Anterior cingulate cortex (tissue), 58 donors: Measurements from ENCODE around the gene RPL39.
"Not testable (repeated sequence)": the region's sequence is repeated elsewhere in the genome, so short reads cannot be mapped to it uniquely, and the experiment has no call there.

ENCODE experiments used
- DNase-seq, 58 donors: peaks; one replicate each; lab custom pipeline; 2025; lab: John Stamatoyannopoulos, UW

RPL39 gene

GRCh38 chrX:119763836-119764387 lies 27.5 kb downstream of the RPL39 start:
- DNase-seq, result no peak

GRCh38 chrX:119763181-119763580 lies 28.2 kb downstream of the RPL39 start:
- DNase-seq, result no peak

- DNase-seq, result peak in 1 of 58 donors; percentile 1
Measured at GRCh38 chrX:119762718-119763117, 28.7 kb downstream of the RPL39 start.

DNA sequence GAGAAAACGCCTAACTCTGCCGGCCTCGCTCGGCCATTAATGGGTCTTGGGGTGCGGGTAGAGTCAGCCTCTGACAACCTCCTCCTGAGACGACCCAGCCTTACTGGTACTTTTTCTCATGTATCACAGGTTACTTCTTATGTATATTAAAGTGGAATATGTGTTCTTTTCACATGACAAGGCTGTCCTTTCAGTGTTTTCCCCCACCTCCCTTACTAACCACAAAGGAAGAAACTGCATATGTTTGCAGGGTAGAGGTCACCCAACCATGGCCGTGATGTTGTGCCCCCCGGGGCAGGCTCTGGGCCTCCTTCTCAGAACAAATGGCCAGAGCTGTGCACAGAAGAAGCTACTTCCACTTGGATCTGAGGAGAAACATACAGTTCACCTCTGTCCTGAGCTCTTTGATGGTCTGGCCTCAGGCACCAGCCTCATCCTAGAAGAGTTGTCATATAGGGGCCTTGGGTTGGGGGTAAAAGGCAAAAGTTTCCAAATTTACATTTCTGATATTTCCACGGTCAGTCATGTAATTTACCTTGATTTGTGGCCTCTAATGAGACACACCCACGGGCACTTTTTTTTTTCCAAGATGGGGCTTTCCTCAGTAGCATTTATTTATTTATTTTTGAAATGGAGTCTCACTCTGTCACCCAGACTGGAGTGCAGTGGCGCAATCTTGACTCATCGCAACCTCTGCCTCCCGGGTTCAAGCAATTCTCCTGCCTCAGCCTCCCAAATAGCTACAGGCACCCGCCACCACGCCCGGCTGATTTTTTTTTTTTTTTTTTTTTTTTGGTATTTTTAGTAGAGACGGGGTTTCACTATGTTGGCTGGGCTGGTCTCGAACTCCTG lies 31.2 kb downstream of the RPL39 start:
- DNase-seq, result no peak

GRCh38 chrX:119759248-119759766 lies 32.1 kb downstream of the RPL39 start:
- no peak for DNase-seq

GRCh38 chrX:119758731-119759247 lies 32.6 kb downstream of the RPL39 start:
- DNase-seq, result peak in 2 of 58 donors; percentile 1 to 14

DNA sequence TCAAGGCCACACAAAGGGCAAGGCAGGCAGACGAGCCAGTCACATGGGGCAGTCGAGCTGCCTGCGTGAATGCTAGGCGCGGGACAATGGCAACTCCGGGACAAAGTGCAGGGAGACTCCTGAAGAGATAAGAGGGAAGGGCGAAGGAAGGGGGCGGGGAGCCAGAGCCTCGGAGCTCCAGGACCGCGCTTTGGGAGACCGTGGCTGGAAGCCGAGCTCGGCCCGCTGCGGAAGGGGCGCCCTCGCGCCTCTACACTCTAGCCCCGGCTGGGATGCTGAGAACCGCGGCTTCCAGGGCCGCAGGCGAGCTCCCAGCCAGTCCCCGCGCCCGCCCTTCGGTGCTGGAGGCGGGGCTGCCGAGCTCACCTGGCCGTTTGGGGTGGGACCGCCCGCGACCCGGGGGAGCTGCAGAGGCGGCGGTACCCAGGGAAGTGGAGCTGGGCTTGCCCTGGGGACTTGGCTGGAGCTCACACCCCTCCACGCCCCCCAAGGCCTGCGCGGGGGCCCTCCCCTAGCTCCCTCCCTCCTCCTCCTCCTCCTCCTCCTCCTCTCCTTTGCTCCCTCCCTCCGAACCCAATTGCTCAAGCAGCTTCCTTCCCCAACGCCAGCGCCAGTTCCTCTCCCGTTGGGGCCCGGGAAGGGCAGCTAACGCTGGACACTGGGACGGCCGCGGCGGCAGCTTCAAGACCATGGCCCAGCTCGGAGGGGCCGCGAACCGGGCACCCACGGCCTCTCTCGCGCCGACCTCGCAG lies 33.3 kb downstream of the RPL39 start, which contains the start of gene SOWAHD:
Gene SOWAHD (plus strand): TSS at position 610 of the 752 bp plus-strand sequence. CDS start 80 bp downstream, at position 690.
- DNase-seq, result peak in 9 of 58 donors; percentile 0 to 12 (median 2)

DNA sequence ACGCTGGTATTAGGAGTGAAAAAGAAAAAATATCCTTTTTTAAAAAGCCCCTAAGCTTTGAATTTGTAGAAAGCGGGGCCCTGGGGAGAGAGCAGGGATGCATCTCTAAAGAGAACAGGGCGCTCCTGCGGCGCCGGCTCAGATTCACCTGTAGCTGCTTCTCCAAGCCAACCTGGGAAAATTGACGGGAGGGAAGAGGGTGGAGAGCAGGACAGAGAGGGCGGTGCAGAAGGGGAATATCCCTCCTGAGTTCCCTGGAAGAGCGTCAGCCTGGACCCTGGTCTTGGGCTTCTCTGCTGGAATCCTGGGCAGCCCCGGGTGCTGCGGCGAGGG lies 33.8 kb downstream of the RPL39 start:
- no peak for DNase-seq

DNA sequence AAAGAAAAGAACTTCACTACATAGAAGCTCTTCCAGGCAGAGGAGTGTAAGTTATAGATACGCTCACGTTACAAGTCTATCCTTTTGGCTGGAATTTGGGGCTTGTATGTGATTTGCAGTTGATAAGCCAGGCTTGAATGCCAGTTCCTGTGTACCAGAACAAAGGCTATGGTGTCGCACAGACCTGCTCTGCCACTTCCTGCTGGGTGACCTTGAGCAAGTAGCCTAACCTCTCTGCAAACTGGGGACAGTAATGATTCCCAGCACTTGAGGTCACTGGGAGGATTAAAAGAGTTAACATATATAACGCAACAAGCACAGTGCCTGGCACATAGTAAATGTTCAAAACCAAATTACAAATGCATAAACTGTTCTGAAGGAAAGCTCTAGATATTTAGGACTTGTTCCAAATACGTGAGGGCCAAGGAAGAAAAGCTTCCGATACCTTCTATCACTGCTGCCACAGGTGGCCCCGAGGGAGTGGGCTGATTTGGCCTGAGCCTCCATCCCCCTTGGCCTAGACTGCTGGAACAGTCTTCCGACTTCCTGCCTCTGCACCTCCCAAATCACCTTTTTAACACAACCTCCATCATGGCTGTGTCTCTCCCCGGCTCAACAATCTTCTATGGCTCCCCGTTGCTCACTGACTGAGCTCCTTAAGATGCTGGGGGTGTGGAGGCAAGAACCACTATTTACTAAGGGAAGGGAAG lies 34.3 kb downstream of the RPL39 start:
- DNase-seq, result no peak

DNA sequence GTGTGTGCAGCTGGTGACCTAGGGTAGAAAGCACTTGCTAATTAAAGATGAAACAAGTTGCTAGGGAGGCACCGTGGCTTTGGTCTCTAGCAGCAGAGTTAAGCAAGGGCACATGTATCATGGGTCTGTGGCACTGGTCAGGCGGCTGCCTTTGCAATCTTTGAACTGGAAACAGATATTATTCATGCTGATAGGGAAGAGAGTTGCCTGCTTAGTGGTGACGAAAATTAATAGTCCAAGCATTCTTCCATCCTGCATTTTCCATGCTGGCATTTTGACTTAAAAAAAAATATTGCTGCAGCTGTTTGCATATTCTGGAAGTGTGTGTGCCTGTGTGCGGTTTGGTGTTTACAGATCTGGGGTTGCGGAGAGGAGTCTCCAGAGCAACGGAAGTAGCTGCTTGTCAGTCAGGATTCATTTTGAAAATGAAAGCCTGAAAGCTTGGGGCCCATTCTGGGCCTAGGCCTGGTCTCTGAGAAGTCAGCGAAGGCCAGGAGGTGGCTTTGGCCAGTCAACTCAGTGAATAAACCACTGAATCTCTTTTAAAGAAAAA lies 35.4 kb downstream of the RPL39 start:
- peak in 3 of 58 donors; percentile 1 to 19 (median 2) for DNase-seq

DNA sequence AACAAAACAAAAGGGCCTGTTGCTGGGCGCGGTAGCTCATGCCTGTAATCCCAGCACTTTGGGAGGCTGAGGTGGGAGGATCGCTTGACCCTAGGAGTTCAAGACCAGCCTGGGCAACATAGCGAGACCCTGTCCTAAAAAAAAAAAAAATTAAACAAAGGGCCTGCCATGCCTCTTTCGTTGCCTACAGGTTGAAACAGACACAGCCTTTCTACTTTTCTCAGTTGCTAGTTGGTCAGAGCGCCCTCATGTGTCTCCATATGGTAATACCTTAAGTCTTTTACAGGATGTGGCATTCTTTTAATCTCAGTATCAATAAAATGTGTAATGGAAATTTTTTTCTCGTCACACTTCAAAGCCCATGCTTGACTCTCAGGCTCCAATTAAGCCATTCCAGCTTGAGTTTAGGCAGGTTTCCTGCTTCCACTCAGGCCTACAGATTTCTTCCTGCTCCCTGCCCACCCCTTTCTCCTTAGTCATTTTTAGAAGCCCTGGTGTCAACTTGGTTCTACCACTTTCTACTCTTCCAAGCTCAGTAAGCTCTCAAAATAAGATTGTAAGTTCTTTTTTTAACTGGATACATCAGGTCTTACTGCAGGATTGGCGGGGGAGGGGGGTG lies 37.7 kb downstream of the RPL39 start:
- DNase-seq, result no peak

DNA sequence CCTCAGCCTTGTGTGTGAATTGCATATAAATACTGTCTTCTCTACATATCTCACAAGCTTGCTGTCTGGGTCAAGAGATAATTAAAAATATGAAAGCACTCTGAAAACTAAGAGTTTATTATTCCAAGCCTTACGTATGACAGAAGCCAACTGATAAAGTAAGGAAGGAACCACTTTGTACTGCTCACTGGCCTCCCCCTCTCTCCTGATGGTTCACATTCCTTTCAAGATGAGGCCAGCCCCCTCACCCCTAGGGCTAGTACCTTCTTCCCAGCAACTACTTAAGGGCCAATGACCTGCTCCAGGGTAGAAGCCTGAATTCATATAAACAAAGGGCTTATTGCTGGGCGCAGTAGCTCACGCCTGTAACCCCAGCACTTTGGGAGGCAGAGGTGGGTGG lies 38.4 kb downstream of the RPL39 start:
- no peak for DNase-seq

DNA sequence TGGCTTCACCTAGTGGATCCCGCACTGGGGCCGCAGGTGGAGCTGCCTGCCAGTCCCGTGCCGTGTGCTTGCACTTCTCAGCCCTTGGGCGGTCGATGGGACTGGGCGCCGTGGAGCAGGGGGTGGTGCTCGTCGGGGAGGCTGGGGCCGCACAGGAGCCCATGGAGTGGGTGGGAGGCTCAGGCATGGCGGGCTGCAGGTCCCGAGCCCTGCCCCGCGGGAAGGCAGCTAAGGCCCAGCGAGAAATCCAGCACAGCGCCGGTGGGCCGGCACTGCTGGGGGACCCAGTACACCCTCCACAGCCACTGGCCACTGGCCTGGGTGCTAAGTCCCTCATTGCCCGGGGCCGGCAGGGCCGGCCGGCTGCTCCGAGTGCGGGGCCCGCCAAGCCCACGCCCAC lies 40.7 kb downstream of the RPL39 start:
- DNase-seq, result not testable (repeated sequence)

DNA sequence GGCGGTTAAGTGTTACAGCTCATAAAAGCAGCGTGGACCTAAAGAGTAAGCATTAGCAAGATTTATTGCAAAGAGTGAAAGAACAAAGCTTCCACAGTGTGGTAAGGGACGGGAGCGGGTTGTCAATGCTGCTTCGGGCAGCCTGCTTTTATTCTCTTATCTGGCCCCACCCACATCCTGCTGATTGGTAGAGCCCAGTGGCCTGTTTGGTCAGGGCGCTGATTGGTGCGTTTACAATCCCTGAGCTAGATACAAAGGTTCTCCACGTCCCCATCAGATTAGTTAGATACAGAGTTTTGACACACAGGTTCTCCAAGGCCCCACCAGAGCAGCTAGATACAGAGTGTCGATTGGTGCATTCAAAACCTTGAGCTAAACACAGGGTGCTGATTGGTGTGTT lies 41.3 kb downstream of the RPL39 start:
- not testable (repeated sequence) for DNase-seq

- no peak for DNase-seq
Measured at GRCh38 chrX:119745283-119745848, 46.1 kb downstream of the RPL39 start.

- DNase-seq, result no peak
Measured at GRCh38 chrX:119738742-119739141, 52.7 kb downstream of the RPL39 start.
